Activated CD4-positive, CD25-positive, alpha-beta regulatory T cell treated with anti-CD3 and anti-CD28 coated beads, Interleukin-2, amount 50 U/mL, for 72 hours (primary cell): ENCODE measurements around the gene RNF39.
"Not testable (repeated sequence)": the region's sequence is repeated elsewhere in the genome, so short reads cannot be mapped to it uniquely, and the experiment has no call there.

Source experiments
- DNase-seq: peaks from one replicate; pipeline ENCODE4 v3.0.0; 2021

Gene RNF39

GRCh38 chr6:30061092-30061857 lies 14.3 kb downstream of the RNF39 start, which contains the start of gene POLR1H:
TSS of gene POLR1H (plus strand) at chr6:30061265. CDS start at chr6:30061525, 260 bp downstream.
- peak; percentile 74 for DNase-seq

- no peak for DNase-seq
Measured at GRCh38 chr6:30060606-30061091, 14.9 kb downstream of the RNF39 start.

- DNase-seq = no peak
Measured at GRCh38 chr6:30055513-30055912, 20.1 kb downstream of the RNF39 start.

- DNase-seq = no peak
Measured at GRCh38 chr6:30053682-30054081, 21.9 kb downstream of the RNF39 start.

GRCh38 chr6:30047220-30047619 lies 28.3 kb downstream of the RNF39 start:
- DNase-seq = no peak

GRCh38 chr6:30044630-30045029 lies 30.9 kb downstream of the RNF39 start:
- no peak for DNase-seq

- DNase-seq = no peak
Measured at GRCh38 chr6:30043744-30044143, 31.8 kb downstream of the RNF39 start.

DNA sequence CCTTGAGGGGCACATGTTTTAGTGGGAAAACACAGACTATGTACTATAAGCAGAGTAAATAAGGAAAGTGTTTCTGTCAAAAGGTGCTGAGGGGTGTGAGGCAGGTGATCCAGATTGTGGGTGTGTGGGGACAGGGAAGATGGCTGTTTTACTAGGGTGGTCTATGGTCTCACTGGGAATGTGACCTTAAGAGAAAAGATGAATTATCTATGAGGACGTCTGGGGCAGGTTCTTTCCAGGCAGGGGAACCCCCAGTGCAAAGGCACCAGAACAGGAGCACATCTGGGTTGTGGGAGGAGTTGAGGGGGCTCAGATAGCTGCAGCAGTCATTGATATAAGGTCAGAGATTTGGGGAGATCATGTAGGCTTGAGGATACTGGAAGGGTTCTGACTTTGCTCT lies 32.7 kb downstream of the RNF39 start:
- DNase-seq = no peak

GRCh38 chr6:30042476-30042875 lies 33.1 kb downstream of the RNF39 start:
- no peak for DNase-seq

DNA sequence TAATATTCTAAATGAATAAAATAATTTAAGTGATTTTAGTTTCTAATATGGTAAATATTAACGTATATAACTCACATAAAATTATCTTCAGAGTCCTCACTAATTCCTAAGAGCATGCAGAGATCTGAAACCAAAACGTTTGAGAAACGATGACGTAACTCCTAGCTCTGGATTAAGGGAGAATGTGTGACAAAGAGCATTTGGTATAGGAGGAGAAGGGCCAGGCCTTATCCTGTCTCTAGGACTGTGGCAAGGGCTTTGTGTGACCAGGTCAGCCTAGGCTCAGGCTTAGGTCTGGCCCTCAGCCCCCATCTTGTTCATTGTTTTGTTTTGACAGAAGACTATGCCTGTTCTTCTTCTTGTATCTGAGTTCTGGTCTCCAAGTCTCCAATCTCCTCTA lies 33.7 kb downstream of the RNF39 start:
- no peak for DNase-seq

DNA sequence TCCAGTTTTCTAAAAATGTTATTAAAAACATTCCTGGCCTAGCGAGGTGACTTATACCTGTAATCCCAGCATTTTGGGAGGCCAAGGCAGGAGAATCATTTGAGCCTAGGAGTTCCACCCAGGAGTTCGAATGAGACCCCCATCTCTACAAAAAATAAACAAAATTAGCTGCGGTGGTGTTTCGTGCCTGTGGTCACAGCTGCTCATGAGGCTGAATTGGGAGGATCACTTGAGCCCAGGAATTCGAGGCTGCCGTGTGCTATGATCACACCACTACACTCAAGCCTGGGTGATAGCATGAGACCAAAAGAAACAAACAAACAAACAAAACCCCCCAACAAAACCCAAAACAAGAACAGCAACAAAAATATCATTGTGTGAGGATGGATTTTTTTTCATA lies 34.3 kb downstream of the RNF39 start:
- DNase-seq = no peak

DNA sequence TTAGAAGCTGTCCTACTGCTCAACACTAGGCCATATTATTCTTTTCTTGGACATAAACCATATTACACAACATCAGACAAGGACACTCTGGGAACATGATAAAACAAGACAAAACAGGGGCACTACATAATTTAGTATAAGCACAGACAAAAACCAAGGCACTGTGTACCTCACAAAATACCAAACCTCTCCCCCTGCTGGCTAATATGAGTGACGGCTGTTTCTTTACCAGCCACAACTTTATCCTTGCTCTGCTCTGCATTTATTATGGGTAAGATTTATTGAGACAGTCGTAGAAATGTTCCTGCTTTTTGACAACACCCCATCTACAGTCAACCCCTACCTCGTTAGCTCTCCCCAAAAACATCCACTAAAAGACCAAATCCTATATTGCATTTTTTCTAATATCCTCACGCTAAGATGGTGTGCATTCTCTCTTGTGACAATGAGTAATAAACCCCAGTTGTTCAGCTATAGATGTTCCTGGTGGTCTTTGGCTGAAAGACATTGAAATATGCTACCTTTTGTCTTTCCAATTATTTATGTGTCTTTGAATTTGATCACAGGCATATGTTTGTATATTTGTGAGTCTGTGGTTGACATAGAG lies 38.3 kb downstream of the RNF39 start:
- no peak for DNase-seq

DNA sequence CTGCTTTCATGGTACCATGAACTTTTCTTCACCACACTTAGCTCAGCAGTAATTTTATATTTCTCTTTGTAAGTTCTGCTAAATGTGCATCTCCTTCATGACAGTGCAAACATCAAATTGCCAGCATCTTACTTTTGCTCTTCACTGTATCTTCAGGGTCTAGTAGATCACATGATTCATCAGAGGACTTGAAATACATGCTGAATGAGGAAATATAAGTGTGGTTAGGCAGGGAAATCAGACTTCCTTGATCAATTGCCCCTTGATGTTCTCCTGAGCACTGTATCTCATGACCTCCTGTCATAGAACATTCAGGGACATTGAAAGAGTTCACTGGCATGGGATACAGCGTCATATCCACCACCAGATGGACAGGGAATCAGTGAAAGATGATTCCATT lies 39.8 kb downstream of the RNF39 start:
- no peak for DNase-seq

DNA sequence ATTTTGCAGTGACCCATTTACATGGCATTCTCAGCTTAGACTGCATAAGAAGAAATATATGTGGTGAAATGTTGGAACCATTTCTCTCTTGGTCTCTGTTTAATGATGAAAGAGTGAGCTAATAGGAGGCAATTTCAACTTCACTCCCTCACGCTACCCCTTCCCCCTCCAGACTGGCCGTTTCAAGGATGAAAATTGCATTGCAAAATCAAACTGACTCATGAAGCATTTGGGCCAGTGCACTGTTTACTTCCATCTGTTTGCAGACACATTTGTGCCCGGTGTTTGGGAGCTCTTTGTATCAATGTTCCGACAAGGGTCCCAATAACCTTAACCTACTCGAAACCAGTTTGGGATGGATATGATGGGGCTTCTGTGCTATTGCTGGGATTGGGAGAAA lies 42.1 kb downstream of the RNF39 start:
- not testable (repeated sequence) for DNase-seq

DNA sequence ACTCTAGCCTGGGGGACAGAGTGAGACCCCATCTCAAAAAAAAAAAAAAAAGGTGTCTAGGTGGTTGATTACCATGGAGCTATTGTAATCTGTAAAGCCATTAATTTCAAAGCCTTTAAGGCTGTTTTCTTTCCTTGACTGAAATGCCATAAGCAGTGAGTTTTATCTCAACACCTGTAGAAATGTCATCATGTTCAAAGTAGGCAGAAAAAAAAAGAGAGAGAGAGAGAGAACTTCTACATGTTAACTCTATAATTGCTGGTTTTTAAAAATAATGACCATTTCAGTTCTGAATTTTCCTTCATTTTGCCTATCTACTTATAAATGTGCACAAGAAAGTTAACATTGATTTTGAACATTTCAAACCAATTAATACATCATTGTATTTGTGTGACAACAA lies 44.2 kb downstream of the RNF39 start:
- no peak for DNase-seq

DNA sequence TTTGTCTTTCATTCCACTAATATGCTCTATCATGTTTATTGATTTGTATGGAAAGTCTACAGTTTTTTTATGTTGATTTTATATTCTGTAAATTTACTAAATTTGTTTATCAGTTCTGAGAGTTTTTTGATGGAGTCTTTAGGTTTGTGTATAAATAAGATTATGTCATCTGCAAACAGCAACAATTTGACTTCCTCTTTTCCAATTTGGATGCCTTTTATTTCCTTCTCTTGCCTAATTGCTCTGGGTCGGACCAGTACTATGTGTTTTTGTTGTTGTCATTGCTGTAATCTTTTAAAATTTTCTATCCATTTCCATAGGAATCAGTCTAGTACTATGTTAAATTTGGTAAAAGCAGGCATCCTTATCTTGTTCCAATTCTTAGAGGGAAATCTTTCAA lies 46.0 kb downstream of the RNF39 start:
- no peak for DNase-seq

DNA sequence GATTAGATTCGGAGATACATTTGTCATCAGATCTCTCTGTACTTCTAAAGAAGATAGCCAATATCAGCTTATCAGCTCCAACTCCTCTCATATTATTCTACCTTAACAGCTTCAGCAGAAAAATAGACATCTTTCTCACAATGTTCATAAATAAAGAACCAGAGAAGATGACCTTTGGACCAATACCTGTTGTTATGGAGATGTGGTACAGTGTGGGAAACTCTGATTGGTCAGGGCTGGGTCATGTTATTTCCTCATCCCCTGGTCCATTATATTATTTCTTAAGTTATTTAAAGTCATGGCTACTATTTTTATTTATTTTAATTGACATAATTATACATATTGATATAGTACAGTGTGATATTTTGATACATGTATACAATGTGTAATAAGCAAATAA lies 50.4 kb downstream of the RNF39 start:
- no peak for DNase-seq

GRCh38 chr6:30022712-30023111 lies 52.9 kb downstream of the RNF39 start:
- DNase-seq = not testable (repeated sequence)

DNA sequence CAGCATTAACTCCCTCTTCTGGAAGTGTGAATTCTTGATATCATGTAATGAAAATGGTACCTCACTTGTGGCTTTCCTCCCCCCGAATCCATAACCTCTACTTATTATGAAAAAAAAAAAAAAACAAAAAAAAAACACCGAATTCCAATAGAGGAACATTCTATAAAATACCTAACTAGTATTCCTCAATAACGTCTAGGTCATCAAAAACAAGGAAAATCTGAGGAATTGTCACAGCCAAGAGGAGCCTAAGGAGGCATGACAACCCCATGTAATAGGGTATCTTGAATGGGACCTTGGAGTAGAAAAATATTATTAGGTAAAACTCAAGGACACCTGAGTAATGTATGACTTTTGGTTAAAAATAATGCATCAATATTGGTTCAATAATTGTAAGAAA lies 53.4 kb downstream of the RNF39 start:
- DNase-seq = no peak

GRCh38 chr6:30020626-30021025 lies 54.9 kb downstream of the RNF39 start:
- no peak for DNase-seq
